ENCODE data around the gene TRAPPC10. TPM values are rescaled to one million over a fixed set of nuclear protein-coding genes. Genes with fewer than 3 reads are reported as not detected.
A peak's percentile ranks its signal among the peaks of the same experiment; 100 is the strongest.

Gene TRAPPC10
- total RNA-seq, 1 donor from 2014 or later: 95.3 TPM

- Mint-ChIP-seq H3K9me3 (no peaks in the 10 kb centered on the region), H3K27ac (peak overlapping the region; percentile 2), H3K27me3 (ENCODE audit: insufficient read depth) (peaks cover 3% of the 10 kb centered on the region), H3K4me3 (no peak overlapping the region), H3K36me3 (ENCODE audit: low read depth) (peaks cover 15% of the 10 kb centered on the region), H3K4me1 (ENCODE audit: low read depth) (peaks cover 11% of the 10 kb centered on the region)
- DNase-seq (ENCODE audit: low spot score): no peak
- intact Hi-C loops (cut with micrococcal nuclease): no loop called here
These were observed 26.3 kb upstream of the TRAPPC10 start for GRCh38 chr21:43985690-43986251.

DNA sequence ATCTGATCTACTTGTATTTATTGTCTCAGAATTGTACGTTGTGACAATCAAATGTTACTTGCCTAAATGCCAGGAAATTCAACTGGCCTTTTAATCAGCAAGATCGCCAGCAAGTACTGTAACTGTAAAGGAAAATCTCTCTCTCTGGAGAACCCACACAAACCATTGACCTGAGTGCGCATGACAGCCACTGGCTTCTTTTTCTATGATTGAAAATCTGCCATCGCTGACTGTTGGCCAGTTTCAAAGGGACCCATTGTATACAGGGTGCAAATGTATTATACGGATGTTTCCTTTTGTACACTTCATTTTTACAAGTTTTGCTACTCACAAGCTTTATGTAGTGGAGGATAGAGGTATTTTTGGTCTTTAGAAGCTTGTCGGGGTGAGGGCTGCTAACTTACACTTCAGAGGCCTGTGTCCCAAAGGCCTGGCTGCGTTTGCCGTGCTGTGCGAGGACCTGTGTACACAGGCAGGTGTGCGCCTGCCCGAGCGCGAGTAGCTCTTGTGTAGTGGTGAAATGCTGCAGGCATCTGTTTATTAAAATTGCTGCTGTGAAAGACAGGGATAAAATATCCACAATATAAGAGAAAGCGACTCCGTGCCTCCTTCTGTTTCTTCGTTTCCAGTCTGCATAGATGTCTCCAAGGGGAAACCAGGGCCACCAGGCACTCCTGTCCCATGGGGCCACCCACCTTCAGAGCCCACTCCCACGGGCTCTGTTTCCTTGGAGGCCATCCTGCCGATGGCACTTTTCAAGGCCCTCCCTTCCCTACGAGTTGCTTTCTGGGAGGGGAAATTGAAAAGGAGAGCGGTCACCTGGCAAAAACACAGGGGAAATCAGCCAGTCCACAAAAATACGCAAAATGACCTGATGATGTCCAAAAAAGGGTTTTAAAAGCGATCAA, 25.3 kb upstream of the TRAPPC10 start:
- Mint-ChIP-seq H3K36me3 (ENCODE audit: low read depth) (peaks cover 11% of the 10 kb centered on the region), H3K4me1 (ENCODE audit: low read depth) (peaks cover 11% of the 10 kb centered on the region), H3K27me3 (ENCODE audit: insufficient read depth) (peaks cover 3% of the 10 kb centered on the region), H3K4me3 (no peak overlapping the region), H3K9me3 (no peaks in the 10 kb centered on the region), H3K27ac (no peak overlapping the region)
- intact Hi-C loops (cut with micrococcal nuclease): no loop called here
- no peak for DNase-seq (ENCODE audit: low spot score)

- H3K4me1 Mint-ChIP-seq (ENCODE audit: low read depth): peaks cover 11% of the 10 kb centered on the region
- H3K9me3 Mint-ChIP-seq: no peaks in the 10 kb centered on the region
- intact Hi-C loops (cut with micrococcal nuclease): no loop called here
- H3K36me3 Mint-ChIP-seq (ENCODE audit: low read depth): peaks cover 7% of the 10 kb centered on the region
- H3K27me3 Mint-ChIP-seq (ENCODE audit: insufficient read depth): peaks cover 3% of the 10 kb centered on the region
- H3K27ac Mint-ChIP-seq: no peak overlapping the region
- no peak for DNase-seq (ENCODE audit: low spot score)
- no peak overlapping the region for H3K4me3 Mint-ChIP-seq
These were observed 24.6 kb upstream of the TRAPPC10 start for GRCh38 chr21:43987509-43987908.

DNA sequence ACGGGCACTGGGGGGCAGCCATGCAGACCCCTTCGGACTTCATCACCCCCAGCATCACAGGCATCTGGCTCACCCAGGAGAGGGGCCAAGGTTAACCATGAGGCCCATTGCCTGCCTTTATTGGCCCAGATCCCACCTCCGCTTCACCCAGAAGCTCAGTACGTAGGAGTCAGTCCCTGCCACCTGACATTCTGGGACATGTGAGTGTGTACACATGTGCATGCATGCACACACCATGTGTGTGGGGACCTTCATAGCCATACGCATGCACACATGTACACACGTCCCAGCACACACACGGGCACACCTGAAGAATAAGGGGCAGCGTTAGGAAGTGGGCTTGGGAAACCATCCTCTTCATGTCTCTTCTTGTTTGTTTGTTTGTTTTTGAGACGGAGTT, 24.1 kb upstream of the TRAPPC10 start:
- H3K36me3 Mint-ChIP-seq (ENCODE audit: low read depth): peaks cover 5% of the 10 kb centered on the region
- no peak for DNase-seq (ENCODE audit: low spot score)
- H3K4me3 Mint-ChIP-seq: no peak overlapping the region
- H3K27me3 Mint-ChIP-seq (ENCODE audit: insufficient read depth): peaks cover 3% of the 10 kb centered on the region
- peaks cover 11% of the 10 kb centered on the region for H3K4me1 Mint-ChIP-seq (ENCODE audit: low read depth)
- intact Hi-C loops (cut with micrococcal nuclease): no loop called here
- no peak overlapping the region for H3K27ac Mint-ChIP-seq
- no peaks in the 10 kb centered on the region for H3K9me3 Mint-ChIP-seq

DNA sequence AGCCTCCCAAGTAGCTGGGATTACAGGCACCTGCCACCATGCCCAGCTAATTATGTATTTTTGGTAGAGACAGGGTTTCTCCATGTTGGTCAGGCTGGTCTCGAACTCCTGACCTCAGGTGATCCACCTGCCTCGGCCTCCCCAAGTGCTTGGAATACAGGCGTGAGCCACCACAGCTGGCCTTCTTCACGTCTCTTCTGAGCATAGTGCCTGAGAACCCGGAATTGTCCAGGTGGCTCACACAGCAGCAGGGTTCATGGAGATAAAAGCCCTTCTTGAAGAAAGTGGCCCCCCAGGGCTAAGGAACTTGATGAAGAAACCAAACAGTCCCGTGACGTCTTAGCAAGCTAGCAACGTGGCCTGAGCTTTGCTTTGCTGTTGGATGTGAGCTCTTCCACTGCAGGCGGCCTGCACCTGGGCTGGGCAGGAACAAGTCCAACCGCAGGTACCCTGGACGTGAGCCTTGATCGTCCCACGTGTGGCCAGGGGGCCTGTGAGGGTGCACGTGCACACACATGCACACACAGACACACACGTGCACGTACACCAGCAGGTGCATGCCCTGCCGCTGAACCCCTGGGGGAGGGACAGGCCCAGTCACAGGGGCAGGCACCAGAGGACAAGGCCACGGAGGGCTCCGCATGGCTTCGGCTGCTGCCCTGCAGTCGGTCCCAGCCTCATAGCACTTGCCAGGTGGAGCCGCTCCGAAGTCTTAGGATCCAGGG, 23.4 kb upstream of the TRAPPC10 start:
- Mint-ChIP-seq H3K27me3 (ENCODE audit: insufficient read depth) (peaks cover 3% of the 10 kb centered on the region), H3K36me3 (ENCODE audit: low read depth) (peaks cover 4% of the 10 kb centered on the region), H3K4me3 (no peak overlapping the region), H3K9me3 (no peaks in the 10 kb centered on the region), H3K4me1 (ENCODE audit: low read depth) (peaks cover 11% of the 10 kb centered on the region), H3K27ac (no peak overlapping the region)
- intact Hi-C loops (cut with micrococcal nuclease): no loop called here
- DNase-seq (ENCODE audit: low spot score): no peak

GRCh38 chr21:43989401-43989800, 22.7 kb upstream of the TRAPPC10 start:
- peaks cover 3% of the 10 kb centered on the region for H3K36me3 Mint-ChIP-seq (ENCODE audit: low read depth)
- H3K27me3 Mint-ChIP-seq (ENCODE audit: insufficient read depth): peaks cover 3% of the 10 kb centered on the region
- H3K27ac Mint-ChIP-seq: no peak overlapping the region
- peaks cover 11% of the 10 kb centered on the region for H3K4me1 Mint-ChIP-seq (ENCODE audit: low read depth)
- no peaks in the 10 kb centered on the region for H3K9me3 Mint-ChIP-seq
- no peak overlapping the region for H3K4me3 Mint-ChIP-seq
- intact Hi-C loops (cut with micrococcal nuclease): no loop called here
- DNase-seq (ENCODE audit: low spot score): no peak

GRCh38 chr21:43991447-43991991, 20.6 kb upstream of the TRAPPC10 start:
- no peaks in the 10 kb centered on the region for H3K27me3 Mint-ChIP-seq (ENCODE audit: insufficient read depth)
- intact Hi-C loops (cut with micrococcal nuclease): no loop called here
- no peaks in the 10 kb centered on the region for H3K4me1 Mint-ChIP-seq (ENCODE audit: low read depth)
- no peak for DNase-seq (ENCODE audit: low spot score)
- H3K27ac Mint-ChIP-seq: no peak overlapping the region
- no peak overlapping the region for H3K4me3 Mint-ChIP-seq
- no peaks in the 10 kb centered on the region for H3K9me3 Mint-ChIP-seq
- no peaks in the 10 kb centered on the region for H3K36me3 Mint-ChIP-seq (ENCODE audit: low read depth)

- no peak overlapping the region for H3K27ac Mint-ChIP-seq
- no peaks in the 10 kb centered on the region for H3K4me1 Mint-ChIP-seq (ENCODE audit: low read depth)
- intact Hi-C loops (cut with micrococcal nuclease): no loop called here
- DNase-seq (ENCODE audit: low spot score): no peak
- H3K4me3 Mint-ChIP-seq: no peak overlapping the region
- peaks cover 3% of the 10 kb centered on the region for H3K27me3 Mint-ChIP-seq (ENCODE audit: insufficient read depth)
- H3K9me3 Mint-ChIP-seq: no peaks in the 10 kb centered on the region
- no peaks in the 10 kb centered on the region for H3K36me3 Mint-ChIP-seq (ENCODE audit: low read depth)
These were observed 20.0 kb upstream of the TRAPPC10 start for GRCh38 chr21:43992121-43992520.

GRCh38 chr21:43993420-43993934, 18.6 kb upstream of the TRAPPC10 start:
- intact Hi-C loops (cut with micrococcal nuclease): no loop called here

GRCh38 chr21:43994085-43994484, 18.0 kb upstream of the TRAPPC10 start:
- intact Hi-C loops (cut with micrococcal nuclease): no loop called here
- H3K9me3 Mint-ChIP-seq: no peaks in the 10 kb centered on the region
- H3K4me3 Mint-ChIP-seq: no peak overlapping the region
- no peaks in the 10 kb centered on the region for H3K36me3 Mint-ChIP-seq (ENCODE audit: low read depth)
- H3K4me1 Mint-ChIP-seq (ENCODE audit: low read depth): no peaks in the 10 kb centered on the region
- H3K27ac Mint-ChIP-seq: no peak overlapping the region
- DNase-seq (ENCODE audit: low spot score): no peak
- peaks cover 5% of the 10 kb centered on the region for H3K27me3 Mint-ChIP-seq (ENCODE audit: insufficient read depth)

More at GRCh38 chr21:43993420-43993934, 18.6 kb upstream of the TRAPPC10 start:
- H3K4me1 Mint-ChIP-seq (ENCODE audit: low read depth): no peaks in the 10 kb centered on the region
- H3K36me3 Mint-ChIP-seq (ENCODE audit: low read depth): no peaks in the 10 kb centered on the region
- H3K27me3 Mint-ChIP-seq (ENCODE audit: insufficient read depth): peaks cover 5% of the 10 kb centered on the region
- H3K27ac Mint-ChIP-seq: no peak overlapping the region
- no peak for DNase-seq (ENCODE audit: low spot score)
- H3K4me3 Mint-ChIP-seq: no peak overlapping the region
- no peaks in the 10 kb centered on the region for H3K9me3 Mint-ChIP-seq

DNA sequence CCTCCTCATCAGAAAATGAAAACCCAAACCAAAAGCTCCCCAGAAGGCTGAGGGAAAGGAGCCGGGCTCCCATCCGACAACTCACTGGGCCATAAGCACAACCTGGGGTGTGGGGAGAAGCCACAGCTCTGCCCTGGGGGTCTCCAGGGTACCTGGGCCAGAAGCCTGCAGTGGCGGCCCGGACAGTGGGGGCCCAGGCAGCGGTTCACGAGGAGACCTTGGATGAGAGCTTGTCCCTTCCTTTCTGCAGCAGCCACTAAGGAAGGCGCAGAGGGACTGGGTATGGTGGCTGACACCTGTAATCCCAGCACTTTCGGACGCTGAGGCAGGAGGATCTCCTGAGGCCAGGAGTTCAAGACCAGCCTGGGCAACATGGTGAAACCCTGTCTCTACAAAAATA, 17.5 kb upstream of the TRAPPC10 start:
- Mint-ChIP-seq H3K36me3 (ENCODE audit: low read depth) (no peaks in the 10 kb centered on the region), H3K27me3 (ENCODE audit: insufficient read depth) (peaks cover 6% of the 10 kb centered on the region), H3K9me3 (no peaks in the 10 kb centered on the region), H3K4me1 (ENCODE audit: low read depth) (no peaks in the 10 kb centered on the region), H3K4me3 (no peak overlapping the region), H3K27ac (no peak overlapping the region)
- intact Hi-C loops (cut with micrococcal nuclease): no loop called here
- no peak for DNase-seq (ENCODE audit: low spot score)

DNA sequence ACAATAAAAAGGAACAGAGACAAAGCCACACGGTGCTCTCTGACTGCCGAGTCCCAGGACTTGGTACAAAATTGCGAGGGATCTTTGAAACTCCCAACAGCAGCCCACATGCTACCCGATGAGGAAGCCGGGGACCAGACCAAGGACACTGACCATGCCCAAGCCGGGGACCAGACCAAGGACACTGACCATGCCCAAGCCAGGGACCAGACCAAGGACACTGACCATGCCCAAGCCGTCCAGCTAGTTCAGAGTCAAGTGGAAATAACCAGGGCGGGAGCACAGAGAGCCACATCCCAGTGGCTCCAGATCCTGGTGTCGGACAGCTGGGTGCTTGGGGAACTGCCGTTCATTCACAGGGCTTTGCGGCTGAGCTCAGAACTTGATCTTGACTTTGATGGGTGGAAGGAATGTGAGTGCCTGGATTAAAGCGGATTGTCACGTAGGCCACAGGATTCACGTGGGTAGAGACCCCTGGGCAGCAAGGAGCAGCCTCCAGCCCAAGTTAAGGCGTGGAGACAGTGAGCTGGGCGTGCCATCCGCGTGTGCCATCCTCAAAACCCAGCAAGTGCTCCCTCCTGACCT, 16.5 kb upstream of the TRAPPC10 start:
- Mint-ChIP-seq H3K9me3 (no peaks in the 10 kb centered on the region), H3K36me3 (ENCODE audit: low read depth) (no peaks in the 10 kb centered on the region), H3K4me3 (no peak overlapping the region), H3K4me1 (ENCODE audit: low read depth) (no peaks in the 10 kb centered on the region), H3K27me3 (ENCODE audit: insufficient read depth) (peaks cover 13% of the 10 kb centered on the region), H3K27ac (no peak overlapping the region)
- DNase-seq (ENCODE audit: low spot score): no peak
- intact Hi-C loops (cut with micrococcal nuclease): no loop called here
